ENCODE data around the gene GPC6. TPM values are rescaled to one million over a fixed set of nuclear protein-coding genes. Genes with fewer than 3 reads are reported as not detected.
"Not testable (repeated sequence)": the region's sequence is repeated elsewhere in the genome, so short reads cannot be mapped to it uniquely, and the experiment has no call there.

GPC6 gene
- total RNA-seq, 1 donor from 2014 or later: 13.8 TPM

- DNase-seq (ENCODE audit: extremely low spot score in 2 of 2): peak in 1 of 2 donors; percentile 79
- no peak for TF ChIP-seq CTCF (IDR thresholded peaks at IDR 0.05)
- TF ChIP-seq POLR2AphosphoS5 (IDR thresholded peaks at IDR 0.05; ENCODE audit: insufficient read depth in 1 of 2, low read depth in 1 of 2): no peak
- TF ChIP-seq POLR2A (IDR thresholded peaks at IDR 0.05): no peak
- Histone ChIP-seq H3K27ac (no peak overlapping the region), H3K36me3 (no peaks in the 10 kb centered on the region), H3K4me1 (no peaks in the 10 kb centered on the region), H3K27me3 (no peaks in the 10 kb centered on the region), H3K9me3 (no peaks in the 10 kb centered on the region), H3K4me3 (no peak overlapping the region)
- intact Hi-C loops (cut with DNase I): no loop called here
Measured at GRCh38 chr13:94339116-94339687, 1112.6 kb downstream of the GPC6 start.

- H3K27ac ChIP-seq: no peak overlapping the region
- no peaks in the 10 kb centered on the region for H3K36me3 ChIP-seq
- H3K4me3 ChIP-seq: no peak overlapping the region
- H3K9me3 ChIP-seq: no peaks in the 10 kb centered on the region
- H3K4me1 ChIP-seq: peaks cover 15% of the 10 kb centered on the region
- intact Hi-C loops (cut with DNase I): no loop called here
- no peak for DNase-seq (ENCODE audit: extremely low spot score in 2 of 2)
- no peaks in the 10 kb centered on the region for H3K27me3 ChIP-seq
- TF ChIP-seq POLR2A (IDR thresholded peaks at IDR 0.05) (no peak), CTCF (IDR thresholded peaks at IDR 0.05) (no peak), POLR2AphosphoS5 (IDR thresholded peaks at IDR 0.05; ENCODE audit: insufficient read depth in 1 of 2, low read depth in 1 of 2) (no peak)
Measured at GRCh38 chr13:94342436-94343242, 1116.0 kb downstream of the GPC6 start.

- intact Hi-C loops (cut with DNase I): no loop called here
- Histone ChIP-seq H3K27ac (no peak overlapping the region), H3K4me1 (peaks cover 15% of the 10 kb centered on the region), H3K4me3 (no peak overlapping the region), H3K36me3 (no peaks in the 10 kb centered on the region), H3K27me3 (no peaks in the 10 kb centered on the region), H3K9me3 (no peaks in the 10 kb centered on the region)
- TF ChIP-seq CTCF (IDR thresholded peaks at IDR 0.05) (no peak), POLR2A (IDR thresholded peaks at IDR 0.05) (no peak), POLR2AphosphoS5 (IDR thresholded peaks at IDR 0.05; ENCODE audit: insufficient read depth in 1 of 2, low read depth in 1 of 2) (no peak)
- peak in 1 of 2 donors; percentile 49 for DNase-seq (ENCODE audit: extremely low spot score in 2 of 2)
Measured at GRCh38 chr13:94343243-94343585, 1116.6 kb downstream of the GPC6 start.

- peaks cover 15% of the 10 kb centered on the region for H3K4me1 ChIP-seq
- H3K36me3 ChIP-seq; H3K27ac ChIP-seq; intact Hi-C loops (cut with DNase I); H3K9me3 ChIP-seq; H3K27me3 ChIP-seq; H3K4me3 ChIP-seq: not testable (repeated sequence)
- DNase-seq (ENCODE audit: extremely low spot score in 2 of 2): peak in 1 of 2 donors; percentile 27
Measured at GRCh38 chr13:94343687-94344086, 1117.1 kb downstream of the GPC6 start.

GRCh38 chr13:94344126-94344818 lies 1117.7 kb downstream of the GPC6 start:
- DNase-seq (ENCODE audit: extremely low spot score in 2 of 2): peak in 1 of 2 donors; percentile 60
- no peak overlapping the region for H3K27ac ChIP-seq
- intact Hi-C loops (cut with DNase I): no loop called here
- H3K27me3 ChIP-seq: no peaks in the 10 kb centered on the region
- TF ChIP-seq POLR2A (IDR thresholded peaks at IDR 0.05): no peak
- no peak for TF ChIP-seq CTCF (IDR thresholded peaks at IDR 0.05)
- TF ChIP-seq POLR2AphosphoS5 (IDR thresholded peaks at IDR 0.05; ENCODE audit: insufficient read depth in 1 of 2, low read depth in 1 of 2): no peak
- no peaks in the 10 kb centered on the region for H3K36me3 ChIP-seq
- peaks cover 15% of the 10 kb centered on the region for H3K4me1 ChIP-seq
- no peaks in the 10 kb centered on the region for H3K9me3 ChIP-seq
- H3K4me3 ChIP-seq: no peak overlapping the region

Measured in vagina (tissue), 2 donors.